ENCODE results near the gene ZNF492.
"Not testable (repeated sequence)": the region's sequence is repeated elsewhere in the genome, so short reads cannot be mapped to it uniquely, and the experiment has no call there.

The ZNF492 gene

DNA sequence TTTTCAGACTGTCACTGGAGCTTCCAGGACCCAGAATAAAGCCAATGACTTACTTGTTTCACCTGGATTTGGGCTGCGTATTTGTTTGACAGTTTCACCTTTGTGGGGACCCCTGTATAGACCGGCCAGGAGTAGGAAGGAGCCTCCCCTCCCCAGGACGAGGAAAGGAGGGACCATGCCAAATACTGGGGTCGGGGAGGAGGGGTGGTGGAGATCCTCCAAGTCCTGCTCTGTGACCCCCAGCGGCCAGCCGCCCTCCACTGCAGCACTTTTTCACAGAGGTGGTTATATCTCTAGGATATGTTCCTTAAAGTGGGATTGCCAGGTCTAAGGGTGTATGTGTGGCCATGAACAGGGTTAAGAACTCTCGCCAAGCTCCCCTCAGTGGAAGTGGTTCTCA lies 25.7 kb upstream of the ZNF492 start:
- ATAC-seq (no peak), DNase-seq (no peak)
- H3K4me1 Mint-ChIP-seq, result no peaks in the 10 kb centered on the region
- no peak overlapping the region for H3K27ac Mint-ChIP-seq
- peaks cover 7 to 43% of the 10 kb centered on the region in 2 donors for H3K9me3 Mint-ChIP-seq
- peaks cover 6% of the 10 kb centered on the region for H3K27me3 Mint-ChIP-seq
- H3K4me3 Mint-ChIP-seq, result no peak overlapping the region

DNA sequence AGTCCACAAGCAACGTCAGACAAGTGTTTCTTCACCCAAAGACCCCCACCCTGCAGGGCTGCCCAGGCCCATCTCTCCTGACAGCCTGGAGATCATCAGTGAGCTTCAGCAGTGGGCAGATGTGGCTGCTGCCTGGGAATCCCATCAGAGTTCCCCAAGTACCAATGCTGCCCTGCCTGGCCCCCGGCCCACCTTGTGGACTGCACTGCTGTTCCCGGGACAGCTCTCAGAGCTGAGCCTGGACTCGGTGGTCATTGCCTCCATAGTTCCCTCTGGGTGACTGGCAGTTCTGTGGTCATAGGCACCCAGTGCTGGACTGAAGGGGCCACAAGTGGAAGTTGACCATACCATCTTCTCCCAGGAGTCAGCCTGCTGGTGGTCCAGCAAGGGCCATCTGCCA lies 24.5 kb upstream of the ZNF492 start:
- no peak overlapping the region for H3K27ac Mint-ChIP-seq
- no peak overlapping the region for H3K4me3 Mint-ChIP-seq
- H3K4me1 Mint-ChIP-seq, result no peaks in the 10 kb centered on the region
- peaks cover 7 to 51% of the 10 kb centered on the region in 2 donors for H3K9me3 Mint-ChIP-seq
- DNase-seq (no peak), ATAC-seq (no peak)
- peaks cover 6% of the 10 kb centered on the region for H3K27me3 Mint-ChIP-seq

DNA sequence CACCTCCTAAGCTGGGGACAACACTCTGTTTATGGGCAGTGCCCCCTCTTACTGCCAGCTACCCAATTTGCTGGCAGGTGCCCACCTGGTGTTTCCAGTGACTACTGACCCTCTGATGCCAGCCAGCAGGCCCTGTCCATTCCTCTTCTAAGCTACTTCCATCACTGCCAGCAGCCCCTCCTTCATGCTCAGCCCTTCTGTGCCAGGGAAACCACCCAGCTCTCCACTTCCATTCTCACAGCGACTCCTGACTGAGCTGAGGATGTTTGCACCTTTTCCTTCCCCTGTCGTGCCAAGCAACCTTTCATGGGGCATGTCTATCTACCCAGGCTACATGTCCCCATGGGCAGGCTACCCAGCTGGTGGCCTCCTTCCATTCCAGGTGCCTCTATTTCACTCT lies 24.0 kb upstream of the ZNF492 start:
- Mint-ChIP-seq H3K9me3 (peaks cover 7 to 53% of the 10 kb centered on the region in 2 donors), H3K4me3 (no peak overlapping the region), H3K27me3 (peaks cover 9% of the 10 kb centered on the region), H3K27ac (no peak overlapping the region), H3K4me1 (no peaks in the 10 kb centered on the region)
- ATAC-seq (no peak), DNase-seq (no peak)

DNA sequence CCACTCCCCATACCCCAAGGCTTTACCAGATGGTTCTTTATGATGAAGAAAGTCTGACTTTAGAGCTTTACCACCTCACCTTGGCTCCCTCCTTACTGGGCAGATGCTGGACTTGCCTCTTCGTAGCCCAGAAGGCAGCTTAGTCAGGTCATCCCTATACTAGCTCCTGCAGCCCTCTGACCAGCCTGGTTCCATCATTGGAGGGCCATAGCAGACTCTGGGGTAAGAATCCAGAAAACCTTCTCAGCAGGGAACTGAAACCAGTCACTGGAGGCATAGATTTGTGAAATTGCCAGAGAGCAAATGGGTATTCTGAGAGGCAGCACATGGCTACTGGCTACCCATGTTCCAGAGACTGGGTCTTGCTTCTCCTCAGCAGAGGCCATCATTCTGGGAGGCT lies 21.8 kb upstream of the ZNF492 start:
- no peak overlapping the region for H3K4me3 Mint-ChIP-seq
- H3K4me1 Mint-ChIP-seq, result no peaks in the 10 kb centered on the region
- H3K27ac Mint-ChIP-seq, result no peak overlapping the region
- H3K9me3 Mint-ChIP-seq, result peaks cover 0 to 62% of the 10 kb centered on the region in 2 donors
- no peak for DNase-seq
- no peak for ATAC-seq
- H3K27me3 Mint-ChIP-seq, result peaks cover 28% of the 10 kb centered on the region

DNA sequence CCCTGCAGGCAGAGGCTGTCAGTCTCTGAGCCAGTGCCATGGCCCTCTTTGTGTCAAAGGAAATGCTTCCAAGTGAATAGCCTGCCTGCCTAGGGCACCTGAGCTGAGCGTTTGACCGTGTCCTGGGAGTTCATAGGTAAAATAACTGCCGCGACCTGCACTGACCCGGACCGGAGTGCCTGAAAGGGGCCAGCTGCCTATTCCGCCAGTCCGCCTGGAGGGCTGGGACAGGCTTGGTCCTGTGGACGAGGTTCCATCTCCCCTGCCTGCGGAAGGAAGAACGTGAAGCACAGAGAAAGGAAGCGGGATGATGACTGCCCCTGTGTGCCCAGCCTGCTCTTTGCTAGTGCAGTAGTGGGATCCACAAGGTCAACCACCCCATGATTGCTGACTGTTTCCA lies 17.5 kb upstream of the ZNF492 start:
- Mint-ChIP-seq H3K27ac (no peak overlapping the region), H3K4me1 (no peaks in the 10 kb centered on the region), H3K27me3 (peaks cover 43% of the 10 kb centered on the region), H3K4me3 (no peak overlapping the region), H3K9me3 (peaks cover 5 to 43% of the 10 kb centered on the region in 2 donors)
- DNase-seq, result no peak
- ATAC-seq, result no peak

DNA sequence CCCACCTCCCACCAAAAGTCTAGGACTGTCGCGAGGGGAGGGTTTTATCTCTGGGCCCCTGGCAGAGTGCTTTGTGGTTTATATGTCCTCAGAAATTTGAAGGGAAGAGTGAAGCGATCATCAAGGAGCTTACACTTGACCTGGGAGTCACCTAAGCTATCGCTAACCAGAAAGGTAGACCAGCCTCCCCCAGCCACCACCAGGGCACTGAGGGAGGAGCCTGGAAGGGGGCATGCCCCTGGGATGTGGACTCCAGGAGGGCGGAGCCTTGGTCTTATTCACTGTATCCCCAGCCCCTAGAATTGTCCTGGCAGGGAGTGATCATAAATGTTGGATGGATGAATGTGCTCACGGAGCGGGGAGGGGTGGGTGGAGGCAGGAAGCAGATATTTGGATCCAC lies 16.9 kb upstream of the ZNF492 start:
- peaks cover 45% of the 10 kb centered on the region for H3K27me3 Mint-ChIP-seq
- H3K27ac Mint-ChIP-seq, ATAC-seq, H3K4me3 Mint-ChIP-seq, DNase-seq, H3K4me1 Mint-ChIP-seq: not testable (repeated sequence)
- H3K9me3 Mint-ChIP-seq, result peaks cover 5 to 38% of the 10 kb centered on the region in 2 donors

DNA sequence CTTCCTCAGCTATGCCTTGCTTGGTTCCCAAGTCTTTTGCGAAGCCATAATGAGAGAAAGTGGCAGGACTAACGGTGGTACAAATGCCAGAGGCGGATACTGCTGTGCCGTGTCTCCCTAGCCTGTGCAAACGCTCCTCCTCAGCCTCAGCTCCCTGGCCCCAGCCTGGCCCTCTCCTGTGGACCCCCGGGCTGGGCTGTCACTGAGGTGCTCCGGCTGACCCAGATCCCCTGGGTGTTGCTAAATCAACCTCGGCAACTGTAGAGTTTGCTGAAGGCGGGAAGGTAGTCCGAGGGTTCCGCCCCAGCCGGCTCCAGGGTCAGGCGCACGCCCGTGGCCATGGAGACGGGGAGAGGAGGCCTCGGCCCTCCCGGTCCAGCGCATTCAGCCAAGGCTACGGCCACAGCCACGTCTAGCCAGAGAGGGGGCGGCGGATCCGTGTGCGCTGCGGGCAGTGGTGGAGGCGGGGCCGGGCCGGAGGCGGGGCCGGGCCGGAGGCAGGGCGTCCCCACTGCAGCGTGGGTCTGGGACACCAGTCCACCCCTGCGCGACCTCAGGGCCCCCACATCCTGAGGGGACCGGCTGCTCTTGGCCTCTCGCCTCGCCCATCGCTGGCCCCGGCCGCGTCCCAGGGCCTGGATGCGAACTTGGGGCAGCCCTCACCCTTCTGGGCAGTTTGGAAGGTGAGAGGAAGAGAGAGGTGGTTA lies 16.4 kb upstream of the ZNF492 start:
- no peaks in the 10 kb centered on the region for H3K4me1 Mint-ChIP-seq
- no peak overlapping the region for H3K4me3 Mint-ChIP-seq
- peaks cover 45% of the 10 kb centered on the region for H3K27me3 Mint-ChIP-seq
- no peak for ATAC-seq
- peaks cover 5 to 37% of the 10 kb centered on the region in 2 donors for H3K9me3 Mint-ChIP-seq
- H3K27ac Mint-ChIP-seq, result no peak overlapping the region
- no peak for DNase-seq

DNA sequence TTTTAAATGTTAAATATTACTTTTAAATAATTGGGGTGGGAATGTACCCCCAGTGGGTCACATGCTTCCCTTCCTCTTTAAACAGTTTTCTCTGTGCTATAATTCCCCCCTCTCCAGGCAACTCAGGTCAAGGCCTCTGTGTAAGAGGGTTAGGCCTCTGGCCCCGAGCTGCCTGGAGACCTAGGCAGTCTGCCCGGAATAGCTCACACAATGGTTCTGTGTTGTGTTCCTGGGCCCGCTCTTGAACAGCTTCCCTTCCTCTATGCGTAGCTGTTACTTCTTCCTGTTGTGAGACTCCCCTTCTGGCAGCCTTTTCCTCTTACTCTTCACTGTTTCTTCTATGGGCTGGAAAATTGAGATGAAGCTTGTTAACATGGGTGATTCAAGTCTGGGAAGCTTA lies 14.8 kb upstream of the ZNF492 start:
- Mint-ChIP-seq H3K27me3 (peaks cover 56% of the 10 kb centered on the region), H3K27ac (no peak overlapping the region), H3K4me3 (no peak overlapping the region), H3K9me3 (peaks cover 5 to 29% of the 10 kb centered on the region in 2 donors), H3K4me1 (no peaks in the 10 kb centered on the region)
- ATAC-seq (no peak), DNase-seq (no peak)

DNA sequence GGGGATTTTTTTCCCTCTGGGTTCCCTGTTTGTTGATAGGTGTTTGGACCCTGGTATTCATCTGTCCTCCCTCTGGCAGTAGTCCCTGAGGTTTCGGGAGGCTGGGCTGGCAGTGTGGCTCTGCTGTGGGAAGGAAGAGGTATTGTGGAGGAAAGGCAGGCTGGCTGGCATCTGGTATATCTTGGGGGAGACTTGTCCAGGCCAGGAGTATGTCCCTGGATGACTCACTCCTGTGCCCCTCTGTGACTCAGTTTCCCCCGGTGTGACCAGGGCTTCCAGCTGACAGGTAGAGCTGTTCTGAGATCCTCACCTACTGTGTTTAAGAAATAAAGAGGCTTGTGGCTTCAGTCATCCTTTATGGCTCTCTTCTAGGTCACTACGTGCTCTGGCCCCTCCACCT lies 14.2 kb upstream of the ZNF492 start:
- H3K27ac Mint-ChIP-seq, result no peak overlapping the region
- ATAC-seq, result no peak
- H3K4me3 Mint-ChIP-seq, result no peak overlapping the region
- DNase-seq, result no peak
- H3K4me1 Mint-ChIP-seq, result no peaks in the 10 kb centered on the region
- H3K9me3 Mint-ChIP-seq, result peaks cover 5 to 29% of the 10 kb centered on the region in 2 donors
- H3K27me3 Mint-ChIP-seq, result peaks cover 56% of the 10 kb centered on the region

DNA sequence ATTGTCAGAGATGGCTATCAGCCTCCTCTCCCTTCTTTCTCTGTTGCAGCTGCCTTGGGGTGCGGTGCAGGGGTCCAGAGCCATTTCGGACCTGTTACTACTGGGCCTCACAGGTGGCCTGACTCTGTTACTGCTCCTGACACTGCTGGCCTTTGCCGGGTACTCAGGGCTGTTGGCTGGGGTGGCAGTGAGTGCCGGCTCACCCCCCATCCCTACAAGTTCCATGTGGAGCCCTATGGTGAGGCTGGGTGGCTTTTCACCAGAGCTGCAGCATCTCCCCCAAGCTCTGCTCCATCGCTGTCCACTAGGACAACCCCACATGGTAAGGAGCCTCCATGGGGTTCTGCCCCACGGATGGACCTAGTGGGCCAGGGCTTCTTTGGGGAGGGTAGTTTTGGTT lies 13.7 kb upstream of the ZNF492 start:
- H3K27ac Mint-ChIP-seq, result no peak overlapping the region
- H3K27me3 Mint-ChIP-seq, result peaks cover 51% of the 10 kb centered on the region
- no peak for DNase-seq
- no peaks in the 10 kb centered on the region for H3K4me1 Mint-ChIP-seq
- no peak for ATAC-seq
- H3K4me3 Mint-ChIP-seq, result no peak overlapping the region
- H3K9me3 Mint-ChIP-seq, result peaks cover 5 to 24% of the 10 kb centered on the region in 2 donors

DNA sequence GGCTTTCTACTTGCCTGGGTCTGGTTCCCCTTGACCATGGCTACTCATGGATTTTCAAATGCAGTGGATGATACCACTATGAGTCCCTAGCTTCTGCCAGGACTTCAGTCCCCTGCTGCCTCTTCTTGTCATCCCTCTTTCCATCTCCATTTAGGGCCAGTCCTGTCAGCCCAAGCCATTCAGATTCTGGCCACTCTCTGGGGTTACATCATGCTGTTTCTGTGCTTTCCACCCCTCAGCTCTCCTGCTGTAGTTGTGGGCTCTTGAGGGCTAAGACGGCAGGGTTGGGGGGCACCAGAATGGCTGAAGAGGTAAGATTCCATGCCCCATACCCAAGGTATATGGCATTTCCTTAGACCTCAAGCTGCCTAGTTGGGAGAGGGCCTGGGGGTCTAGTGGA lies 13.2 kb upstream of the ZNF492 start:
- Mint-ChIP-seq H3K27ac (no peak overlapping the region), H3K9me3 (peaks cover 5 to 19% of the 10 kb centered on the region in 2 donors), H3K4me3 (no peak overlapping the region), H3K27me3 (peaks cover 46% of the 10 kb centered on the region), H3K4me1 (no peaks in the 10 kb centered on the region)
- ATAC-seq (no peak), DNase-seq (no peak)

DNA sequence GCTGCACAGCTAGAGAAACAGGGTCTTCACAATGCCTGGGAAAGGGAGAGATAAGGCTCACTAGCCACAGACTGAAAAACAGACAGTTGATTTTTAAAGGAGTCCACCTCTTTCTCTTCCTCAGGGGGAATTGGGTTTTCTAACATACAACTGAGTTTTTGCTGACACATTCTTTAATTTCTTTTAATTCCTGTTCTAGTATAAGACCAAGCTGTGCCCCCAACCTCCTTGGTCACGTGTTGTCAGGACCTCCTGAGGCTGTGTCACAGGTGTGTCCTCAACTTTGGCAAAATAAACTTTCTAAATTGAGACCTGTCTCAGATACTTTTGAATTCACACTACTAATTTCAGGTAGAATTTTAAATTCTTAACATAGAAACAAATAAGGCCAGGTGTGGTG lies 12.1 kb upstream of the ZNF492 start:
- Mint-ChIP-seq H3K9me3 (peaks cover 5 to 8% of the 10 kb centered on the region in 2 donors), H3K27ac (no peak overlapping the region), H3K4me3 (no peak overlapping the region), H3K27me3 (peaks cover 35% of the 10 kb centered on the region), H3K4me1 (no peaks in the 10 kb centered on the region)
- ATAC-seq, result no peak
- DNase-seq, result no peak

DNA sequence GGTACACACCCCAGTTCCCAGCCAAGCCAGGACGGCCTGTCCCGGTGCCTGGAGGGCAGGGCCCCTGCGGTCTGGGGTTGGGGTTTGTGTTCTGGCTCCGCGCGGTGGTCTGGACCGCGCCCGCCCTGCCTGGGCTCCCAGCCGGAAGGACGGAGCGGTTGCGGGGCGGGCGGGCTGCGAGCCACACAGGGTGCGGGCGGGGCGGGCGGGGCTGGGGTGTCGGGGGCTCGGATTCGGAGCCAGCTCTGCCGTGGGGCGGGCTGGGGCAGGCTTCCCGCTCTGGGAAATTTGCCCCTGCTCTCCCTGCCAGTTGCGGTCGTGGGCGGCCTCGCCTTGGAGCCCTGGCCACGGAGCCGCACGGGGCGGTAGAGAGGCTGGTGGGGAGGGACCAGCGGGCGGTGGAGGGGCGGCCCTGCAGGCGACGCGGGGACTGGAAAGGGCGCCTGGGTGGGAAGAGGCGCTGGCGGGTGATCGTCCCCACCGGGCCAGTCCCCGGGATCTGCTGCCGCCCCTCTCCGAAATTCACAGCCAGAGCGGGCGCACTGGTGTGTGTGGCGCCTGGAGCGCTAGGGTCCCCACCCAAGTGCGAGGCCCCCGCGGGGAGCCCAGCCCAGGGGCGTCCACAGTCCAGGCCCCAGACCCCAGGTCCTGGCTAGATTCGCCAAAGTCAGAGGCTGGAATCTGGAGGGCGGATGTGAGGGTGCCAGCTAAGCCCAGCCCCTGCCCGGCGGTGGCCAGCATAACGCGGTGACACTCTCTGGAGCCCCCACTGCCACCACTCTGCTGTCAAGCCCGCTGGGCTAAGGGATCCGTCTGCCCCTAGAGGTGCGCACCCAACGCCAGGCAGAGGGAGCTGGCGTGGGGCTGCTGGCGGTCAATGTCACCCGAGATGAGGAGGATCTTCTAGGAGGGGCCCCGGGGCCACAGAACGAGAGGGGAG lies 11.0 kb upstream of the ZNF492 start:
- ATAC-seq (peak; percentile 18), DNase-seq (no peak)
- Mint-ChIP-seq H3K9me3 (peaks cover 5 to 13% of the 10 kb centered on the region in 2 donors), H3K27me3 (peaks cover 35% of the 10 kb centered on the region), H3K4me1 (no peaks in the 10 kb centered on the region), H3K27ac (no peak overlapping the region), H3K4me3 (no peak overlapping the region)

DNA sequence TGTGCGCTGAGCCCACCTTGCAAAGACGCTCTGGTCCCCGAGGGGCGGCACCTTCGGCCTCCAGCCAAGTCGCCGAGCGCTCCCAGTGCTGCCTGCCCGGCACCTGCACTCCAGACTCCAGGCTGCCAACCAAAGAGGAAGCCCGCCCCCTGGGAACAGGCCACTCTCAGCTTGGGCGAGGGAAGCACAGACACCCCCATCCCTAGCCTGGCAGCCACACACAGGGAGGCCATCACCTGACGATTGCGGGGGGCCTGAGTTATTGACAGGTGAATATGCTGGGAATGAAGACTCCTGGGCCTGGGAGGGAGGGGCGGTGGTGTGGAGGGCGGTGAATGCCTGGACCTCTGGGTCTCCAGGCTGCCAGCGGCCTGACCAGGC lies 10.3 kb upstream of the ZNF492 start:
- no peak overlapping the region for H3K27ac Mint-ChIP-seq
- no peaks in the 10 kb centered on the region for H3K4me1 Mint-ChIP-seq
- DNase-seq (no peak), ATAC-seq (no peak)
- H3K9me3 Mint-ChIP-seq, result peaks cover 5 to 16% of the 10 kb centered on the region in 2 donors
- H3K4me3 Mint-ChIP-seq, result no peak overlapping the region
- H3K27me3 Mint-ChIP-seq, result peaks cover 35% of the 10 kb centered on the region

DNA sequence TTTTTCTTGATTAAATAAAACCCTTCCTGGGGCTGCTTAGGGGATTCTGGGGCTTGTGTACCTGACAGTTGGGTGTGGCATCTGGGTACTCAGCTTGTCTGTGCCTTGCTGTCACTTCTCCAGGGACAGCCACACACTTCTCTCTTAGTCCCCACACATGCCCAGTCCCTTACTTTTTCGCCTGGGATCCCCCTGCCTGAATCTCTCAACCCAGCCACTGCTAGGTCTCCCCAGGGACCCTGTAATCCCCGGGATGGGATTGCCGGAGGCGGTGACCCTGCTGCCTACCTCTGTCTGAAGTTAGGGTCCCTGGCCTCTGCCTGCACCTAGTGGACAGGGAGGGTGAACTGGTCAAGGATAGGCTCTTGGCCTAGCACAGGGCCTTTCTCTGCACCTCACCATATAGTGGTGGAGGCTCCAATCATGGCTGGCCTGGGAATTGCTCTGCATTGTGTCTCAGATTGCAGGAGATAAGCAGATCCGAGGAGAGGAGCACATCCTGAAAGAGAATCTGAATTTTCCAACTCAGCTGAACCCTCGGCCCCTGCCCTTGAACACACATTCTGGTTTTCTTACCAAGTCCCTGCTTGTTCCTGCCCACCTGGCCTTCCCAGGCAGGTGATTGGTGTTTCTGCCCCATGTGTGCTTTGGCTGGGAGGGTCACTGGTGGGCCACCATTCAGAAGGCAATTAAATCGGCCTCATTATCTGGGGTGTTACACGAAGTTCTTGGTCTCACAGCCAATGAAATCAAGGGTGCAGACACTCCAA lies 8.7 kb upstream of the ZNF492 start:
- H3K4me1 Mint-ChIP-seq, result no peaks in the 10 kb centered on the region
- peaks cover 24% of the 10 kb centered on the region for H3K27me3 Mint-ChIP-seq
- H3K27ac Mint-ChIP-seq, result no peak overlapping the region
- DNase-seq (no peak), ATAC-seq (no peak)
- peaks cover 0 to 10% of the 10 kb centered on the region in 2 donors for H3K9me3 Mint-ChIP-seq
- H3K4me3 Mint-ChIP-seq, result no peak overlapping the region
